IMR-90 (cell line): ENCODE data around the gene AUTS2. TPM values are rescaled to one million over a fixed set of nuclear protein-coding genes. Genes with fewer than 3 reads are reported as not detected.

ENCODE experiments used
- ATAC-seq: fragments of 200-7000 bp; cut with Tn5 transposase; 2 replicates; pipeline ENCODE4 v1.9.1; 2020; ENCODE audit warnings: low read depth, mild to moderate bottlenecking, moderate library complexity
- BruUV-seq: library from RNA; stranded (reverse); fragments of 400-500 nt; replicated peaks from 2 replicates; lab custom pipeline; 2021; lab: Mats Ljungman, UMichigan
- CTCF ChIA-PET: fragments of 300-600 bp; formaldehyde crosslinking; extraction: SDS; loops from one replicate; lab custom pipeline; 2021; ENCODE audit warnings: antibody characterized with exemption; lab: Yijun Ruan, JAX
- POLR2A ChIA-PET: fragments of 300-600 bp; sonication (Branson Sonifier 250); formaldehyde crosslinking; loops from one replicate; lab custom pipeline; 2022; ENCODE audit warnings: antibody characterized with exemption; ENCODE audit not compliant: unreplicated experiment; lab: Charles Lee
- DNase-seq: peaks from one replicate; pipeline ENCODE4 v3.0.0; 2013
- H2AFZ ChIP-seq: replicated peaks from 2 replicates; pipeline ENCODE3; 2013; ENCODE audit warnings: low read length, mild to moderate bottlenecking; ENCODE audit not compliant: poor library complexity
- H2AK5ac ChIP-seq: 2 replicates; pipeline ENCODE4 v1.6.1; 2013; ENCODE audit warnings: low read depth, low read length, inconsistent platforms
- H2AK9ac ChIP-seq: replicated peaks from 2 replicates; pipeline ENCODE3; 2013; ENCODE audit warnings: mild to moderate bottlenecking, low read depth, low read length, moderate library complexity; ENCODE audit not compliant: poor library complexity
- H2BK120ac ChIP-seq: 2 replicates; pipeline ENCODE4 v1.6.1; 2013; ENCODE audit warnings: low read depth, low read length, inconsistent platforms
- H2BK15ac ChIP-seq: 3 replicates; pipeline ENCODE4 v1.6.1; 2013; ENCODE audit warnings: low read depth, low read length, inconsistent platforms
- H2BK20ac ChIP-seq: 2 replicates; pipeline ENCODE4 v1.6.1; 2013; ENCODE audit warnings: low read depth, mild to moderate bottlenecking, inconsistent platforms, low read length, moderate library complexity
- H2BK5ac ChIP-seq: 2 replicates; pipeline ENCODE4 v1.6.1; 2013; ENCODE audit warnings: mild to moderate bottlenecking, low read depth, low read length, inconsistent platforms; ENCODE audit not compliant: poor library complexity, severe bottlenecking
- H3K14ac ChIP-seq: replicated peaks from 2 replicates; pipeline ENCODE4 v1.6.1; 2013; ENCODE audit warnings: low read depth, low read length, inconsistent platforms
- H3K18ac ChIP-seq: 2 replicates; pipeline ENCODE4 v1.6.1; 2013; ENCODE audit warnings: low read depth, low read length, control low read depth
- H3K23ac ChIP-seq: 2 replicates; pipeline ENCODE4 v1.6.1; 2013; ENCODE audit warnings: low read depth, low read length, inconsistent platforms
- H3K27ac ChIP-seq: 2 replicates; pipeline ENCODE4 v1.5.1; 2013; ENCODE audit warnings: mild to moderate bottlenecking, control low read depth, low read length; ENCODE audit not compliant: insufficient read depth
- H3K27me3 ChIP-seq: 2 replicates; pipeline ENCODE4 v1.6.1; 2013; ENCODE audit warnings: low read length; ENCODE audit not compliant: control insufficient read depth, insufficient read depth
- H3K36me3 ChIP-seq: 2 replicates; pipeline ENCODE4 v1.6.1; 2013; ENCODE audit warnings: low read length, mixed read lengths; ENCODE audit not compliant: control insufficient read depth, insufficient read depth
- H3K4ac ChIP-seq: 2 replicates; pipeline ENCODE4 v1.6.1; 2013; ENCODE audit warnings: low read depth, low read length, inconsistent platforms
- H3K4me1 ChIP-seq: 2 replicates; pipeline ENCODE4 v1.6.1; 2013; ENCODE audit warnings: low read length, mixed read lengths; ENCODE audit not compliant: control insufficient read depth, insufficient read depth
- H3K4me2 ChIP-seq: 2 replicates; pipeline ENCODE4 v1.6.1; 2013; ENCODE audit warnings: low read depth, mild to moderate bottlenecking, control low read depth, low read length, moderate library complexity
- H3K4me3 ChIP-seq: 2 replicates; pipeline ENCODE4 v1.5.1; 2013; ENCODE audit warnings: low read depth, mild to moderate bottlenecking, control low read depth, low read length, moderate library complexity; ENCODE audit not compliant: insufficient read depth
- H3K56ac ChIP-seq: 2 replicates; pipeline ENCODE4 v1.6.1; 2013; ENCODE audit warnings: low read length, inconsistent platforms; ENCODE audit not compliant: insufficient read depth; ENCODE audit errors: extremely low read depth
- H3K79me1 ChIP-seq, 2 experiments: 2 replicates each; pipeline ENCODE4 v1.6.1; 2013; ENCODE audit warnings: low read length in 2 of 2, inconsistent platforms in 1 of 2, low read depth in 1 of 2
- H3K9ac ChIP-seq: 2 replicates; pipeline ENCODE4 v1.6.1; 2013; ENCODE audit warnings: low read depth, low read length, control low read depth
- H3K9me1 ChIP-seq: 2 replicates; pipeline ENCODE4 v1.6.1; 2013; ENCODE audit warnings: low read length, inconsistent platforms; ENCODE audit not compliant: insufficient read depth
- H3K9me3 ChIP-seq: 2 replicates; pipeline ENCODE4 v1.6.1; 2013; ENCODE audit warnings: low read length; ENCODE audit not compliant: control insufficient read depth, insufficient read depth
- H4K20me1 ChIP-seq: 2 replicates; pipeline ENCODE4 v1.6.1; 2013; ENCODE audit warnings: low read length, inconsistent platforms; ENCODE audit not compliant: insufficient read depth
- H4K5ac ChIP-seq: 2 replicates; pipeline ENCODE4 v1.6.1; 2013; ENCODE audit warnings: mild to moderate bottlenecking, low read depth, low read length, control low read depth
- H4K8ac ChIP-seq, 2 experiments: 2 replicates each; pipeline ENCODE4 v1.6.1; 2013; ENCODE audit warnings: low read depth in 2 of 2, low read length in 2 of 2, control low read depth in 1 of 2, inconsistent platforms in 1 of 2
- H4K91ac ChIP-seq: 2 replicates; pipeline ENCODE4 v1.6.1; 2013; ENCODE audit warnings: low read depth, low read length, inconsistent platforms; ENCODE audit not compliant: insufficient read depth
- BHLHE40 ChIP-seq: fragments of 150-350 bp; IDR thresholded peaks from 2 replicates; pipeline ENCODE4 v1.6.1; 2016; ENCODE audit warnings: mild to moderate bottlenecking, low read depth, low read length
- CEBPB ChIP-seq: IDR thresholded peaks from 2 replicates; pipeline ENCODE4 v1.6.1; 2012; ENCODE audit warnings: low read depth, low read length, improper control_type of control experiment
- NFE2L2 ChIP-seq: fragments of 150-350 bp; IDR thresholded peaks from 2 replicates; pipeline ENCODE4 v1.6.1; 2016; ENCODE audit warnings: low read depth, mild to moderate bottlenecking, low read length
- RFX5 ChIP-seq: IDR thresholded peaks from 2 replicates; pipeline ENCODE4 v1.8.0; 2012; ENCODE audit warnings: low read depth, mild to moderate bottlenecking, low read length, moderate library complexity
- WGBS, 2 experiments: methylation state at CpG; one replicate each; pipeline versions ENCODE4 v1.1.5 to v1.1.7; 2013; ENCODE audit warnings: missing lambda C conversion rate in 2 of 2; ENCODE audit not compliant: insufficient read length in 1 of 2; ENCODE audit errors: extremely low coverage in 2 of 2; 5-methylcytosine and 5-hydroxymethylcytosine counted together
- dilution Hi-C: fragments of 300-500 bp; cut with HindIII; formaldehyde crosslinking; loops from one replicate; pipeline ENCODE4 v1.14.3; 2018; ENCODE audit warnings: low sequenced_read_pairs; ENCODE audit not compliant: unreplicated experiment
- in situ Hi-C: fragments of 300-500 bp; cut with MboI; formaldehyde crosslinking; loops from 3 replicates; pipeline ENCODE4 v1.14.3; 2019; ENCODE audit warnings: low sequenced_read_pairs, inconsistent platforms, mixed read lengths
- intact Hi-C: fragments of 100-400 bp; cut with micrococcal nuclease; formaldehyde crosslinking; loops from 2 replicates; pipeline ENCODE4 v1.10.0; 2022
- polyA plus RNA-seq, 3 experiments: library from polyadenylated mRNA; depleted of rRNA; stranded (reverse); fragments of >200 nt; gene quantifications; 2 replicates each; pipeline ENCODE4 v1.2.3, GENCODE V29; 2012; ENCODE audit warnings: low replicate concordance in 1 of 3
- total RNA-seq: library from RNA; depleted of rRNA; stranded (reverse); fragments of >200 nt; gene quantifications from 2 replicates; pipeline ENCODE4 v1.2.3, GENCODE V29; 2012

AUTS2 gene
- total and polyA plus RNA-seq, 2 of the 4 experiments (the other 2 are of a cell fraction), result 0.90 to 3.0 TPM

GRCh38 chr7:70457883-70458680 lies 859.8 kb downstream of the AUTS2 start:
- ATAC-seq (no peak), DNase-seq (no peak)
- Histone ChIP-seq H3K9me1 (no peaks in the 10 kb centered on the region), H4K8ac (no peak overlapping the region), H2BK5ac (no peak overlapping the region), H3K4me2 (no peak overlapping the region), H3K79me1 (no peaks in the 10 kb centered on the region), H3K4me1 (no peaks in the 10 kb centered on the region), H3K9ac (no peak overlapping the region), H2BK120ac (no peak overlapping the region), H3K27ac (no peak overlapping the region), H2BK15ac (no peak overlapping the region), H3K18ac (no peak overlapping the region), H3K4ac (no peak overlapping the region), H3K27me3 (no peaks in the 10 kb centered on the region), H3K4me3 (no peak overlapping the region), H2AK9ac (no peak overlapping the region), H3K9me3 (peaks cover 2% of the 10 kb centered on the region; the same call in 1 of the 2 replicates), H4K20me1 (no peaks in the 10 kb centered on the region), H2AFZ (no peak overlapping the region), H2BK20ac (no peak overlapping the region), H3K56ac (no peak overlapping the region), H2AK5ac (no peak overlapping the region), H3K14ac (no peak overlapping the region), H4K91ac (no peak overlapping the region), H4K5ac (no peak overlapping the region), H3K36me3 (no peaks in the 10 kb centered on the region), H3K23ac (no peak overlapping the region)
- dilution Hi-C loops, result no loop called here
- ChIA-PET CTCF (no interaction called here), POLR2A (no interaction called here)
- BruUV-seq, result no TSS peak
- intact Hi-C loops, result no loop called here
- TF ChIP-seq NFE2L2 (no peak), CEBPB (no peak), BHLHE40 (no peak), RFX5 (no peak)
- in situ Hi-C loops, result no loop called here
- no CpG with 5 or more reads among the region's 8 CpGs for WGBS, 2 experiments
